Nephron (organoid): ENCODE measurements around the gene CHRM5.

Source experiments
- H3K27ac Mint-ChIP-seq, 3 experiments: 2 replicates each; pipeline ENCODE4 v1.8.0; 2020; ENCODE audit warnings: mixed read lengths in 3 of 3, mild to moderate bottlenecking in 2 of 3, moderate library complexity in 1 of 3
- H3K27me3 Mint-ChIP-seq: 2 replicates; pipeline ENCODE4 v1.8.0; 2021; ENCODE audit warnings: low read depth, mild to moderate bottlenecking, moderate library complexity, mixed read lengths
- H3K36me3 Mint-ChIP-seq: 2 replicates; pipeline ENCODE4 v1.8.0; 2020; ENCODE audit warnings: low read depth, mixed read lengths
- H3K4me1 Mint-ChIP-seq: 2 replicates; pipeline ENCODE4 v1.8.0; 2020; ENCODE audit warnings: mixed read lengths
- H3K4me3 Mint-ChIP-seq, 3 experiments: 2 replicates each; pipeline ENCODE4 v1.8.0; 2020; ENCODE audit warnings: mild to moderate bottlenecking in 3 of 3, mixed read lengths in 3 of 3, moderate library complexity in 2 of 3
- H3K9me3 Mint-ChIP-seq: 2 replicates; pipeline ENCODE4 v1.8.0; 2020; ENCODE audit warnings: mixed read lengths
- CTCF ChIP-seq, 3 experiments: fragments of 200-600 bp; sonication (generic); IDR thresholded peaks; one replicate each; pipeline ENCODE4 v1.5.0; 2021; ENCODE audit warnings: antibody characterized with exemption in 3 of 3; ENCODE audit not compliant: unreplicated experiment in 3 of 3

Gene CHRM5

GRCh38 chr15:33960549-33960935 lies 7.8 kb upstream of the CHRM5 start:
- peaks cover 4% of the 10 kb centered on the region for H3K4me1 Mint-ChIP-seq
- no peak overlapping the region for H3K4me3 Mint-ChIP-seq
- no peaks in the 10 kb centered on the region for H3K36me3 Mint-ChIP-seq
- H3K9me3 Mint-ChIP-seq = no peaks in the 10 kb centered on the region
- TF ChIP-seq CTCF (IDR thresholded peaks at IDR 0.05; ENCODE audit: unreplicated experiment in 3 of 3) = no peak
- H3K27ac Mint-ChIP-seq = no peak overlapping the region
- no peaks in the 10 kb centered on the region for H3K27me3 Mint-ChIP-seq

GRCh38 chr15:33963831-33964664 lies 4.2 kb upstream of the CHRM5 start:
- H3K4me1 Mint-ChIP-seq = peaks cover 4% of the 10 kb centered on the region

GRCh38 chr15:33964665-33965040 lies 3.6 kb upstream of the CHRM5 start:
- H3K27ac Mint-ChIP-seq = no peak overlapping the region
- peaks cover under 1% of the 10 kb centered on the region for H3K4me1 Mint-ChIP-seq
- TF ChIP-seq CTCF (IDR thresholded peaks at IDR 0.05; ENCODE audit: unreplicated experiment in 3 of 3) = no peak
- H3K36me3 Mint-ChIP-seq = no peaks in the 10 kb centered on the region
- H3K4me3 Mint-ChIP-seq = no peak overlapping the region
- no peaks in the 10 kb centered on the region for H3K9me3 Mint-ChIP-seq
- no peaks in the 10 kb centered on the region for H3K27me3 Mint-ChIP-seq

More at GRCh38 chr15:33963831-33964664, 4.2 kb upstream of the CHRM5 start:
- no peaks in the 10 kb centered on the region for H3K9me3 Mint-ChIP-seq
- peak; percentile 57 to 66 (median 62) for TF ChIP-seq CTCF (IDR thresholded peaks at IDR 0.05; ENCODE audit: unreplicated experiment in 3 of 3)
- no peak overlapping the region for H3K27ac Mint-ChIP-seq
- no peaks in the 10 kb centered on the region for H3K27me3 Mint-ChIP-seq
- no peak overlapping the region for H3K4me3 Mint-ChIP-seq
- H3K36me3 Mint-ChIP-seq = no peaks in the 10 kb centered on the region

GRCh38 chr15:33968821-33969220 lies 524 bp downstream of the CHRM5 start:
- TF ChIP-seq CTCF (IDR thresholded peaks at IDR 0.05; ENCODE audit: unreplicated experiment in 3 of 3) = no peak
- Mint-ChIP-seq H3K27ac (no peak overlapping the region), H3K36me3 (no peaks in the 10 kb centered on the region), H3K9me3 (no peaks in the 10 kb centered on the region), H3K4me3 (no peak overlapping the region), H3K27me3 (no peaks in the 10 kb centered on the region), H3K4me1 (no peaks in the 10 kb centered on the region)

- H3K27ac Mint-ChIP-seq = no peak overlapping the region
These were observed 3.5 kb downstream of the CHRM5 start for GRCh38 chr15:33971811-33972210.

More at GRCh38 chr15:33971811-33972210, 3.5 kb downstream of the CHRM5 start:
- Mint-ChIP-seq H3K9me3 (no peaks in the 10 kb centered on the region), H3K27me3 (no peaks in the 10 kb centered on the region), H3K36me3 (no peaks in the 10 kb centered on the region), H3K4me1 (no peaks in the 10 kb centered on the region), H3K4me3 (no peak overlapping the region)
- TF ChIP-seq CTCF (IDR thresholded peaks at IDR 0.05; ENCODE audit: unreplicated experiment in 3 of 3) = no peak
